ENCODE data around the gene CT47A7. TPM values are rescaled to one million over a fixed set of nuclear protein-coding genes. Genes with fewer than 3 reads are reported as not detected.
"Not testable (repeated sequence)": the region's sequence is repeated elsewhere in the genome, so short reads cannot be mapped to it uniquely, and the experiment has no call there.

The CT47A7 gene
- polyA plus RNA-seq, 1 of the 3 experiments (the other 2 are of a cell fraction): not detected

- TF ChIP-seq CTCF (IDR thresholded peaks at IDR 0.05) (peak; percentile 56), NFIC (IDR thresholded peaks at IDR 0.05; ENCODE audit: borderline replicate concordance) (no peak), EP300 (IDR thresholded peaks at IDR 0.05; ENCODE audit: borderline replicate concordance in 1 of 2, low read depth in 1 of 2, low read length in 1 of 2) (no peak), FOXM1 (IDR thresholded peaks at IDR 0.05; ENCODE audit: low read depth) (no peak), MEF2A (IDR thresholded peaks at IDR 0.05; ENCODE audit: borderline replicate concordance, low read depth) (no peak), YY1 (IDR thresholded peaks at IDR 0.05; ENCODE audit: low read depth) (no peak), JUND (IDR thresholded peaks at IDR 0.05) (no peak)
- TF ChIP-seq, protein P1, sequence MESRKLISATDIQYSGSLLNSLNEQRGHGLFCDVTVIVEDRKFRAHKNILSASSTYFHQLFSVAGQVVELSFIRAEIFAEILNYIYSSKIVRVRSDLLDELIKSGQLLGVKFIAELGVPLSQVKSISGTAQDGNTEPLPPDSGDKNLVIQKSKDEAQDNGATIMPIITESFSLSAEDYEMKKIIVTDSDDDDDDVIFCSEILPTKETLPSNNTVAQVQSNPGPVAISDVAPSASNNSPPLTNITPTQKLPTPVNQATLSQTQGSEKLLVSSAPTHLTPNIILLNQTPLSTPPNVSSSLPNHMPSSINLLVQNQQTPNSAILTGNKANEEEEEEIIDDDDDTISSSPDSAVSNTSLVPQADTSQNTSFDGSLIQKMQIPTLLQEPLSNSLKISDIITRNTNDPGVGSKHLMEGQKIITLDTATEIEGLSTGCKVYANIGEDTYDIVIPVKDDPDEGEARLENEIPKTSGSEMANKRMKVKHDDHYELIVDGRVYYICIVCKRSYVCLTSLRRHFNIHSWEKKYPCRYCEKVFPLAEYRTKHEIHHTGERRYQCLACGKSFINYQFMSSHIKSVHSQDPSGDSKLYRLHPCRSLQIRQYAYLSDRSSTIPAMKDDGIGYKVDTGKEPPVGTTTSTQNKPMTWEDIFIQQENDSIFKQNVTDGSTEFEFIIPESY (IDR thresholded peaks at IDR 0.05; ENCODE audit: borderline replicate concordance, low read depth): no peak
Measured at GRCh38 chrX:121000589-121000988, 44.2 kb upstream of the CT47A7 start (continued).

GRCh38 chrX:120999413-120999812, 43.0 kb upstream of the CT47A7 start:
- Histone ChIP-seq H3K9ac (no peak overlapping the region), H3K9me3 (no peaks in the 10 kb centered on the region), H3K4me2 (no peak overlapping the region), H3F3A (replicated peaks; ENCODE audit: insufficient read depth) (no peaks in the 10 kb centered on the region), H3K79me2 (ENCODE audit: insufficient read depth) (no peaks in the 10 kb centered on the region), H3K36me3 (replicated peaks in 1 of 2; ENCODE audit: control insufficient read depth in 1 of 2, insufficient read depth in 2 of 2, low read length in 1 of 2) (no peaks in the 10 kb centered on the region), H3K27ac (ENCODE audit: low read depth in 2 of 2, low read length in 1 of 2) (no peak overlapping the region), H2AFZ (ENCODE audit: low read depth) (peak overlapping the region; percentile 44; the same call in 1 of the 2 replicates), H4K20me1 (ENCODE audit: insufficient read depth) (no peaks in the 10 kb centered on the region), H3K4me3 (ENCODE audit: low read depth in 2 of 2, low read length in 1 of 2) (no peak overlapping the region), H3K27me3 (ENCODE audit: insufficient read depth) (no peaks in the 10 kb centered on the region; the same call in 1 of the 2 replicates), H3K4me1 (ENCODE audit: control insufficient read depth in 1 of 2, insufficient read depth in 2 of 2, low read depth in 1 of 2, low read length in 1 of 2) (no peaks in the 10 kb centered on the region), H3K9me2 (no peaks in the 10 kb centered on the region)
- no peak for DNase-seq
- TF ChIP-seq, protein P2, sequence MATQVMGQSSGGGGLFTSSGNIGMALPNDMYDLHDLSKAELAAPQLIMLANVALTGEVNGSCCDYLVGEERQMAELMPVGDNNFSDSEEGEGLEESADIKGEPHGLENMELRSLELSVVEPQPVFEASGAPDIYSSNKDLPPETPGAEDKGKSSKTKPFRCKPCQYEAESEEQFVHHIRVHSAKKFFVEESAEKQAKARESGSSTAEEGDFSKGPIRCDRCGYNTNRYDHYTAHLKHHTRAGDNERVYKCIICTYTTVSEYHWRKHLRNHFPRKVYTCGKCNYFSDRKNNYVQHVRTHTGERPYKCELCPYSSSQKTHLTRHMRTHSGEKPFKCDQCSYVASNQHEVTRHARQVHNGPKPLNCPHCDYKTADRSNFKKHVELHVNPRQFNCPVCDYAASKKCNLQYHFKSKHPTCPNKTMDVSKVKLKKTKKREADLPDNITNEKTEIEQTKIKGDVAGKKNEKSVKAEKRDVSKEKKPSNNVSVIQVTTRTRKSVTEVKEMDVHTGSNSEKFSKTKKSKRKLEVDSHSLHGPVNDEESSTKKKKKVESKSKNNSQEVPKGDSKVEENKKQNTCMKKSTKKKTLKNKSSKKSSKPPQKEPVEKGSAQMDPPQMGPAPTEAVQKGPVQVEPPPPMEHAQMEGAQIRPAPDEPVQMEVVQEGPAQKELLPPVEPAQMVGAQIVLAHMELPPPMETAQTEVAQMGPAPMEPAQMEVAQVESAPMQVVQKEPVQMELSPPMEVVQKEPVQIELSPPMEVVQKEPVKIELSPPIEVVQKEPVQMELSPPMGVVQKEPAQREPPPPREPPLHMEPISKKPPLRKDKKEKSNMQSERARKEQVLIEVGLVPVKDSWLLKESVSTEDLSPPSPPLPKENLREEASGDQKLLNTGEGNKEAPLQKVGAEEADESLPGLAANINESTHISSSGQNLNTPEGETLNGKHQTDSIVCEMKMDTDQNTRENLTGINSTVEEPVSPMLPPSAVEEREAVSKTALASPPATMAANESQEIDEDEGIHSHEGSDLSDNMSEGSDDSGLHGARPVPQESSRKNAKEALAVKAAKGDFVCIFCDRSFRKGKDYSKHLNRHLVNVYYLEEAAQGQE (IDR thresholded peaks at IDR 0.05; ENCODE audit: low read depth, low read length): no peak
- TF ChIP-seq FOXM1 (IDR thresholded peaks at IDR 0.05; ENCODE audit: low read depth): no peak
- ChIA-PET POLR2A (no interaction called here), CTCF (no interaction called here)
- 4% methylated on average over 3 of the region's 3 CpGs for WGBS (ENCODE audit: low lambda C conversion rate)

DNA sequence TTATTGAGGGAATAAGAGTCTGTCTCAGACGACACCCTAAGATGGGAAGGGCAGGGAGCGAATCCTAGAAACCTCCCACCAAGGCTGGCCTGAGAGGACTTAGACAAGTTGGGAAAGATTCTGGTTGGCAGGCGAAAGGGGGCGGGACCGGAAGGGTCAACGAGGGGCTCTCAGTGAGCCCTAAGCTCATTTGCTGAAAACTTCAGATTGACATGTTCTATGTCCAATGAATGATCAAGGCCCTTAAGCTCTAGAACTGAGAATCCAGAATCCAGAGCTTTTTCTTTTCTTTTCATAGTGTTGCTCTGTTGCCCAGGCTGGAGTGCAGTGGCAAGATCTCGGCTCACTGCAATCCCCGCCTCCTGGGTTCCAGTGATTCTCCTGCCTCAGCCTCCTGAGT, 29.3 kb upstream of the CT47A7 start, which contains the start of gene CT47A1:
TSS of gene CT47A1 (minus strand) at position 101 of the 400 bp plus-strand sequence. CDS start 231 bp downstream, outside the sequence.
- H2AFZ ChIP-seq (ENCODE audit: low read depth); H3F3A ChIP-seq (replicated peaks; ENCODE audit: insufficient read depth); DNase-seq; CTCF ChIA-PET; H3K27me3 ChIP-seq (ENCODE audit: insufficient read depth); H4K20me1 ChIP-seq (ENCODE audit: insufficient read depth); H3K9me3 ChIP-seq; POLR2A ChIA-PET; H3K9ac ChIP-seq; H3K36me3 ChIP-seq (replicated peaks in 1 of 2; ENCODE audit: control insufficient read depth in 1 of 2, insufficient read depth in 2 of 2, low read length in 1 of 2); H3K79me2 ChIP-seq (ENCODE audit: insufficient read depth); H3K9me2 ChIP-seq; H3K4me2 ChIP-seq; H3K4me3 ChIP-seq (ENCODE audit: low read depth in 2 of 2, low read length in 1 of 2); H3K4me1 ChIP-seq (ENCODE audit: control insufficient read depth in 1 of 2, insufficient read depth in 2 of 2, low read depth in 1 of 2, low read length in 1 of 2); H3K27ac ChIP-seq (ENCODE audit: low read depth in 2 of 2, low read length in 1 of 2): not testable (repeated sequence)
- WGBS (ENCODE audit: low lambda C conversion rate): no CpG with 5 or more reads among the region's 8 CpGs

Data from SK-N-SH (cell line).